HG02571 (cell line): ENCODE measurements around the gene SHROOM2.

Source experiments
- ATAC-seq: cut with Tn5 transposase; IDR thresholded peaks from one replicate; pipeline ENCODE4 v1.9.1; 2021; ENCODE audit warnings: mild to moderate bottlenecking, moderate library complexity; ENCODE audit not compliant: unreplicated experiment

The SHROOM2 gene

GRCh38 chrX:9992061-9992460, 205.8 kb downstream of the SHROOM2 start:
- ATAC-seq = no peak

GRCh38 chrX:9992724-9993123, 206.5 kb downstream of the SHROOM2 start:
- no peak for ATAC-seq

GRCh38 chrX:9995855-9996339, 209.7 kb downstream of the SHROOM2 start:
- ATAC-seq = peak; percentile 61

GRCh38 chrX:9997041-9997440, 210.8 kb downstream of the SHROOM2 start:
- no peak for ATAC-seq

GRCh38 chrX:9997524-9997923, 211.3 kb downstream of the SHROOM2 start:
- no peak for ATAC-seq
